HG02840 (cell line): ENCODE data around the gene SLC6A11.

ENCODE experiments used
- ATAC-seq: cut with Tn5 transposase; IDR thresholded peaks from one replicate; pipeline ENCODE4 v1.9.1; 2021; ENCODE audit warnings: mild to moderate bottlenecking, moderate library complexity, moderate number of reproducible peaks; ENCODE audit not compliant: unreplicated experiment, low FRiP score

Gene SLC6A11

GRCh38 chr3:10927551-10927950 lies 111.5 kb downstream of the SLC6A11 start:
- no peak for ATAC-seq

- ATAC-seq: no peak
These were observed 112.5 kb downstream of the SLC6A11 start for GRCh38 chr3:10928407-10928960.

DNA sequence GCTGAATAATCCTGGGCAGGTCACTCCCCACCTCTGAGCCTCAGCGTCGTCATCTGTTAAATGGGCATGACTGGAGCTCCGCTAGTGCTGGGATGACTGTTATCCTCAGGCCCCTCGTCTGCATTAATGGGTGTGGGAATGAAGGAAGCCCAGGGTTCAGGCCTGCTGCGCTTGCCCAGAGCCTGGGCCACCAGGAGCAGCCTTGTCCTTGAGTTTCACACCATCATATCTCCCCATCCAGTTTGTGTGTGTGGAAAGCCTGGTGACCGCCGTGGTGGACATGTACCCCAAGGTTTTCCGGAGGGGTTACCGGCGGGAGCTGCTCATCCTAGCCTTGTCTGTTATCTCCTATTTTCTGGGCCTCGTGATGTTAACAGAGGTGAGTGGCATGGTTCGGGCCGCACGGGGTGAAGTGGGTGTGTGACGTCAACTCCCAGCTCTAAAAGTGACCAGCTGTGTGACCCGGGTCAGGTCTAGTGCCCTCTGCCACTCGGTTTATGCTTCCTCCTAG lies 113.0 kb downstream of the SLC6A11 start:
- no peak for ATAC-seq

DNA sequence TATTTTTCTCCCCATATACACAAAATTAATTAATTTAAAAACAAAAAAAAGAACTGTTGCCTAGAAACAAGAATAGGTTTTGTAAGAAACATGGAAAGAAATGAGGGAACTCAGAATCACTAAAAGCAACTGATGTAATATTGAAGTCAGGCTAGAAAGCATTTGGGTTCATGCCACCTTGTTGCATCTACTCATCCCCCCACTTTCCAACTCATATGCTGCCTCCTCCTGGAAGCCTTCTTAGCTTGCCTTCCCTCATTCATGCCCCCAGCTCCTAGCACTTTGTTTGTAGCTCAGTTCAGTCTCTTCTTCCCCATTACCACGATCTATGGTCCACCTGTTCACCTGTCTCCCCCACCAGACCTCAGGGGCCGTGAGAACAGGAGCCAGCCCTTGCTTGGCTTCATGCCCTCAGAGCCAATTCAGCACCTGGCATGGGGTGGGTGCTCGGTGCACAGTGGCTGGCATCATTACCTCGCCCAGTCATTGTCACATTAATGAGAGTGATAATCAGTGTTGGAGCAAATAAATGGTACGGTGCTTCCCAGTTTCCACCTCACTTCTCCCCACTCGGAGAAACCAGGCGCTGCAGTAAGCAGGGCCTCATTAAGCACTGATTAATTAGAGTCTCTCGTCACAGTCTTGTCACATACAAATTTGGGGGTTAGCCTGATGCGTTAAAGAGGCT lies 114.1 kb downstream of the SLC6A11 start:
- ATAC-seq: no peak

DNA sequence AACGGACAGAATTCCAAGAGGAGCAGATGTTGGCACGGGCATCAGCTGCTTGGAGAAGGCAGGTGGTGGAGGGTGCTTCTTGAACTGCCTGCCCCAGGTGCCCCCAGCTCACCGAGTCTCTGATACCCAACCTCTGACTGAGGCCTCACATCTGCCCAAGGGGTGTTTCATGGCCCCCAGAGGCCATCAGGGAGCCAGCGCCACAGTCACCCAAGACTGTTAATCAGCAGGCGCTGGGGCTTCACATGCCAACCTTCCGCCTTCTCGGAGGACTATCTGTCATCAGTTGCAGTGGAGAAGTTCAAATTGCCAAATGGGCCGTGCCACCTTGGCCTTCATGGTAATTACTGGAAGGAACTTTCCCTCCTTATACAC lies 114.6 kb downstream of the SLC6A11 start:
- ATAC-seq: no peak

DNA sequence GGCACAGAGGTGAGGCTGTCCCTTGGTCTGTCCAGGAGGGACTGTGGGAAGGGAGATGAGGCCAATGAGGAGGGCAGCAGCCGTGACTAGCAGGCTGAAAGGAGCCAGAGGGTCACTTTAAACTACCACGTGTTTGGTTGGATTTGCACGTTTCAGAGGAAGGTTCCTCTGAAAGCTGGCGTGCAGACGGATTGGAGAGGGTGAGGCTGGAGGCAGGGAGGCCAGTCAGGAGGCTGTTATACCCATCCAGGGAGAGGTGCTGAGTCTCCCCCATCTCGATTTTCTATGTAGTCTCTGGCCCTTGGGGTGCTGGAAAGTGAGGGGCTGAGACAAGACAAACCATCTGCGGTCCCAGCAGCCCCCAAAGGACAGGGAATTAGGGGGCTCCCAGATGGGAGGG lies 116.6 kb downstream of the SLC6A11 start:
- no peak for ATAC-seq

- ATAC-seq: no peak
These were observed 117.0 kb downstream of the SLC6A11 start for GRCh38 chr3:10933021-10933420.

DNA sequence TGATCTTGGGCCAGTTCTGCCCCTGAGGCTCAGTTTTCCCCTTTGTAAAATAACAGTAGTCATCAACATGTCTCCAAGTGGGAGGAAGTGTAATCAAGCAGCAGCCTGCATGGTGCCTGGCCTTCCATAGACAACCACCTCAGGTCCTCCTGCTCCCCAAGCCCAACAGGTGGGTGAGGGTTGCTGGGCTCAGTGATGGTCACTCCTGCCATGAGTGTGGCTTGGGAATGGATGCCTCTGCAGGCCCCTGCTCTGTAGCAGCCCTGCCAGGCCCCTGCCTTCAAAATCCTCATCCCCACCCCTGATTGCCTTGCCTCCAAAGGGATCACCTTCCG lies 117.4 kb downstream of the SLC6A11 start:
- no peak for ATAC-seq

GRCh38 chr3:10933805-10934481 lies 117.9 kb downstream of the SLC6A11 start:
- ATAC-seq: no peak

DNA sequence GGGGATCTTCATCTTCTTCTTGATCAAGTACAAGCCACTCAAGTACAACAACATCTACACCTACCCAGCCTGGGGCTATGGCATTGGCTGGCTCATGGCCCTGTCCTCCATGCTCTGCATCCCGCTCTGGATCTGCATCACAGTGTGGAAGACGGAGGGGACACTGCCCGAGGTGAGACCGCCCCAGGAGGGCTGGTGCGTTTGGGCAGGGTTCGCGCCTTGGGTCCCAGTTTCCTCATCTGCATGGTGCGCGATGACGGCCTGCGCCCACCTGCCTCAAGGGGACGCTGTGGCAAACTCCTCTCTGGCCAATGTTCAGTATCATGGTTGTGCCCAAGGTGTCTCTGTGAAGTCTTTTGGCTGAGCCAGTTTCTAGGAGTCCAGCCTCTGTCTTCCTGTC lies 119.0 kb downstream of the SLC6A11 start:
- ATAC-seq: no peak

GRCh38 chr3:10935846-10936631 lies 120.0 kb downstream of the SLC6A11 start:
- no peak for ATAC-seq

- no peak for ATAC-seq
These were observed 120.7 kb downstream of the SLC6A11 start for GRCh38 chr3:10936686-10937085.

- ATAC-seq: no peak
These were observed 121.3 kb downstream of the SLC6A11 start for GRCh38 chr3:10937141-10937825.

DNA sequence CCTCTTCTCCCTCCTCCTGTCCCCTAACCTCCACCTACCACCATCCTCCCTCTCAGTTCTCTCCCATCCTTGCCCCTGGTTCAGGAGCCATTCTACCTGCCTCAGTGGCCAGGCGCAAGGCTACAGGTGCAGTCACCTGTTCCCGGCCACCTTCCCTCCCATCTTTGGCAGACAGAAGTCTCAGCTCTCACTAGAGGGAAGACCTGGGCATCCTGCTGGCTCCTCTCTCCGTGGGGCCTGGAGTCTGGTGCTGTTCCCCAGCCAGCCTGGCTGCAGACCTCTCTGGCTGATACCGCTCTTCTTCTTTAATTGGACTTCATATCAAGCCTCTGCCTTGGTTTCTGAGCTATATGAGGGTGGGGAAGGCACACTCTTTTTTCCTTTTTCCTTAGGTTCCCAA lies 123.5 kb downstream of the SLC6A11 start:
- ATAC-seq: no peak

GRCh38 chr3:10940106-10940505 lies 124.1 kb downstream of the SLC6A11 start:
- ATAC-seq: no peak

- ATAC-seq: no peak
These were observed 125.9 kb downstream of the SLC6A11 start for GRCh38 chr3:10941972-10942371.

GRCh38 chr3:10942690-10943205 lies 126.7 kb downstream of the SLC6A11 start:
- ATAC-seq: no peak

- no peak for ATAC-seq
These were observed 128.8 kb downstream of the SLC6A11 start for GRCh38 chr3:10944866-10945265.

DNA sequence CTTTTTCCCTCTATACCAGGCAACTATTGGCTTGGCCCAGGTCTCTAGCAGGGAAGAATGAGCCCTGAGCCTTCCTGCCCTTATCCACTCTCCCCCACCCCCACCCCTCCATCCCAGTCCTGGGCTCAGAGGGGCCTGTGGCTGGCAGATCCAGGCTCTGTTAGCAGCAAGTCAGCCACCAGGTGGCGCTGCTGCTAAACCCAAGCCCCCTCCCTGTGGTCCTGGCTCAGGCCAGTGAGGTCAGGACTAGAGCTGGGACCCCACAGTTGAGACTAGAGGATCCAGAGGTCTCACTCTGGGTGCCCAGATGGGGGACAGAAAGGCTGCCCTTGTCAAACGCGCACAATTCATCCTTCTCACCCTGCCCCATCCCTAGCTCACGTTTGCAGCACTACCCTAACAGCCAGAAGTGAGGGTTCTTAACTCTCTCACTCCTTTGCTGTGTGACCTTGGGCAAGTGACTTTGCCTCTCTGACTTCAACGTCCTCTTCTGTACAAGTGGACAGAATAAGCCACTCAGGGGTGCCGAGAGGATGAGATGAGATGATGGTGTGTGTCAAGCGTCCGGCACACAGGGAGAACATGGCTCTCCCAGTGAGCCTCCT lies 129.8 kb downstream of the SLC6A11 start:
- ATAC-seq: no peak

DNA sequence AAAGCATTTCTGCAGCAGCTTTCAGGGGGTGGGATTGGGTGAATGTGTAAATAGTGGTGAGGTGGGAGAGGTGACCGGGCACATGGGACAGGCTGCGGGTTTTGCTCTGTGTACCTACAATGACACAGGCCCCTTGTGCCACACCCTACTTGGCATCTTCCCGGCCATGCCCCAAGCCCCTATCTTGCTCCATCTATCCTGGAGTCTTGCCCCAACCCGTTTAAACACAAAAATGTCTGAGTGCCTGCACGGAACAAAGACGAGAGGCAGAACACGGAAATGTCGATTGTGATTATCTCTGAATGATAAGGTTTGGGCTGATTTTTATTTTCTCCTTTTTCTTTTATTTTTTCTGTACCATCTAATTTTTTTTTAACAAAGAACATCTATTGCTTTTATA lies 130.5 kb downstream of the SLC6A11 start:
- ATAC-seq: no peak
